Lower leg skin (tissue), 4 donors: ENCODE results near the gene TESK2. TPM values are rescaled to one million over a fixed set of nuclear protein-coding genes. Genes with fewer than 3 reads are reported as not detected.
"Not testable (repeated sequence)": the region's sequence is repeated elsewhere in the genome, so short reads cannot be mapped to it uniquely, and the experiment has no call there.

Experiments
- DNase-seq, 2 donors: peaks; one replicate each; pipeline ENCODE4 v3.0.0-alpha.2; 2019; ENCODE audit warnings: low spot score in 2 of 2
- H3K4me3 ChIP-seq: fragments of 200-600 bp; sonication (generic); 2 replicates; pipeline ENCODE4 v1.5.1; 2017; ENCODE audit warnings: mild to moderate bottlenecking, low read depth; ENCODE audit not compliant: poor library complexity, severe bottlenecking
- CTCF ChIP-seq, 3 donors: fragments of 450-650 bp; IDR thresholded peaks; one replicate each; pipeline ENCODE4 v1.5.1; 2016; ENCODE audit warnings: antibody characterized with exemption in 3 of 3, mild to moderate bottlenecking in 3 of 3, moderate library complexity in 2 of 3
- POLR2A ChIP-seq, 2 donors: fragments of 450-650 bp; IDR thresholded peaks; one replicate each; pipeline ENCODE4 v1.6.1; 2016 to 2017; ENCODE audit warnings: antibody characterized with exemption in 2 of 2, mild to moderate bottlenecking in 1 of 2, moderate library complexity in 1 of 2
- WGBS, 2 donors: methylation state at CpG; one replicate each; pipeline ENCODE4 v1.1.5; 2018; 5-methylcytosine and 5-hydroxymethylcytosine counted together
- intact Hi-C: fragments of 100-400 bp; cut with DNase I; formaldehyde crosslinking; loops from one replicate; pipeline ENCODE4 v1.15.0; 2023; ENCODE audit warnings: low total_unique reads
- total RNA-seq, 4 donors: library from RNA; depleted of rRNA; stranded (reverse); fragments of >200 nt; gene quantifications; one replicate each; pipeline ENCODE4 v1.1.0, GENCODE V29; 2016

Gene TESK2
- total RNA-seq, 4 donors from 2014 or later = 16.9 to 23.8 (median 20.0) TPM

DNA sequence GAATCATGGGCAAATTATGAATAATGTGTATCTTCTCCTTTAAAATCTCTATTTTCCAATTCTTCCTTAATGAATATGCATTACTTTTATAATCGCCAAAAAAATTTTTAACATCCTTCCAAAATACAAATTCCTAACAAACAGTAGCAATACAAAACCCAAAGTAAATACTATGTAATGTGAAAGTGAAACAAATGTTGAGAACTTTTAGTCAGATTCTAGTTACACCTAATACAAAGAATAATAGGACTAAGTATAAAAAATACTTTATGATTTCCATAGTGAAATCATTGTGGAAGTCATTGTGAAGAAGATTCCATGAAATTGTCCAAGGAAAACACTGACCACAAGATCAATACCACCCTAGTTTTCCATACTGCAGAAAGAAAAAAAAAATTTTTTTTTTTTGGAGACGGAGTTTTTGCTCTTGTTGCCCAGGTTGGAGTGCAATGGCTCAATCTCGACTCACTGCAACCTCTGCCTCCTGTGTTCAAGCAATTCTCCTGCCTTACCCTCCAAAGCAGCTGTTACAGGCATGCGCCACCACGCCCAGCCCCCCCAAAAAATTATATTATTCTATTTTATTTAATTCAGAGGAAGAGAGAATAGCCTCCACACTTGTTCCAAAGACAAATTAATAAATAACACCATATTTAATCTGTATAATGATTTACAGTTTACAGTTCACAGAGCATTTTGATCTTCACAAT, 11.8 kb downstream of the TESK2 start:
- DNase-seq = no peak
- no peak for TF ChIP-seq CTCF (IDR thresholded peaks at IDR 0.05)
- no peak for TF ChIP-seq POLR2A (IDR thresholded peaks at IDR 0.05)
- WGBS, 2 donors = 73 to 80% methylated on average over 5 of the region's 5 CpGs
- intact Hi-C loops = no loop called here
- H3K4me3 ChIP-seq = no peak overlapping the region

DNA sequence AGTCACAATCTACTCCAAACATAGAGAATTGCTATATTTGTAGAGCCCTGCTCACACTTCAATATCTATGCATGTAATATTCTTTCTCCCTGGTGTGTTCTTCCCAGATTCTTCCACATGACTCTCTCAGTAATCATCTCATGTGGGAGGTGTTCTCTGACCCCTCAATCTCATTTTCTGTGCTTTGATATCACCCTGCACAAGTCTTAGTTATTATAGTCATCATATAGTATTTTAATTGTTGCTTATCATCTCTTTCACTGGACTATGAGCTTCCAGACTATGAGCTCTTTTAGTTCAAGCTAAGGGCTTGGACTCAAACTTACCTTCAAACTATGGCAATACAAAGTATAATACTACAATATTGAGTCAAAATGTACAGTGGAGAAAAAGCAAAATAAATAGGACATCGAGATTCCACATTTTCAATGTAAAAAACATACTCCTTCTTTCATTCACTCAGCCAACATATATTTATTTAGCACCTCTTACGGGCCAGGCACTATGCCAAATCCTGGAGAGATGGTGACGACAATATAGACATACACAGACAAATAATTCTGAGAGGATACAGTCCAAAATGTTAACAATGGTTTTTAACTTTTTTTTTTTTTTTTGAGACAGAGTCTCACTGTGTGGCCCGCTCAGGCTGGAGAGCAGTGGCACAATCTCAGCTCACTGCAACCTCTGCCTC, 12.7 kb downstream of the TESK2 start:
- 62 to 82% methylated on average over 4 of the region's 4 CpGs for WGBS, 2 donors
- DNase-seq = no peak
- TF ChIP-seq POLR2A (IDR thresholded peaks at IDR 0.05) (no peak), CTCF (IDR thresholded peaks at IDR 0.05) (no peak)
- H3K4me3 ChIP-seq = no peak overlapping the region
- intact Hi-C loops = no loop called here

DNA sequence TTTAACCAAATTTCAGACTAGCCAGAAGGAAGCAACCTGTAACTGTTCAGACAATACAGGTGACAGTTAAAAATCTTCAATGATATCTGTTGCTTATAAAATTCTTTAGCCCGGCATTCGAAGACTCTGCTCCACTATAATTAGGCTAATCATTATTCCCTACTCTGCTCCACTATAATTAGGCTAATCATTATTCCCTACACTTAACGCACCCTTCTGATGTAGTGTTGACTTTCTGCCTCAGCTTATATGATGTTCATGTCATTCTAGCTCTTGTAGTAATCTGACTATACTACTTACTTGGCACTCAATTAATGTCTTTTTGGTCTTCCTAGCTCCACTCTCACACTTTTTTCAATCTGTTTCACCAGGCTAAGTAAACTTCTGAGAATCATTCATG, 13.3 kb downstream of the TESK2 start:
- 86 to 91% methylated on average over 3 of the region's 3 CpGs for WGBS, 2 donors
- no peak overlapping the region for H3K4me3 ChIP-seq
- DNase-seq = no peak
- TF ChIP-seq CTCF (IDR thresholded peaks at IDR 0.05) (no peak), POLR2A (IDR thresholded peaks at IDR 0.05) (no peak)
- intact Hi-C loops = no loop called here

DNA sequence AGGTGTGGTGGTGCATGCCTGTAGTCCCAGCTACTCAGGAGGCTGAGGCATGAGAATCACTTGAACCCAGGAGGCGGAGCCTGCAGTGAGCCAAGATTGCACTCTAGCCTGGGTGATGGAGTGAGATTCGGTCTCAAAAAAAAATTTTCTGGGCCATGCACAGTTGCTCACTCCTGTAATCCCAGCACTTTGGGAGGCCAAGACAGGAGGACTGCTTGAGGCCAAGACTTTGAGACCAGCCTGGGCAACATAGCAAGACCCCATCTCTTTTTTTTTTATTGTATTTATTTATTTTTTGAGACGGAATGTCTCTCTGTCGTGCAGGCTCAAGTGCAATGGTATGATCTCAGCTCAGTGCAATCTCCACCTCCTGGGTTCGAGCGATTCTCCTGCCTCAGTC, 16.8 kb downstream of the TESK2 start:
- intact Hi-C loops, H3K4me3 ChIP-seq, DNase-seq: not testable (repeated sequence)
- WGBS, 2 donors = 90 to 96% methylated on average over 6 of the region's 6 CpGs

DNA sequence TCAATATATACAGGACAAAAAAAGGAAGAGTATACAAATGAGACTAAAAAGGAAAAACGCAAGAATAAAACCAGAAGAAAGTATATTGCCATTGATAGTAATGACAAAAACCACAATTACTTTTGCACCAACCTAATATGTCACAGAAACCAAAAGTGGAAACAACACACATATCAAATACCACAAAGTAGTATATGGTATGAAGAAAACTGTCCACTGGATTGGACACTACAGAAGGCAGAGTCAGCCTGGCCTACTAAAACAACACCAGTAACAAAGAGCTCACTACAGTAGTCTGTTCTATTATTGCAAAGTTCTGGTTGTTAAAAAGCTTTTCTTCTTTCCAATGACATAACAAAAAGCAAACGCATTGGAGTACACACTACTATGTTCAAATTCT, 17.7 kb downstream of the TESK2 start:
- WGBS, 2 donors = 83% methylated on average over 2 of the region's 2 CpGs

More for the DNA sequence above, 17.7 kb downstream of the TESK2 start:
- H3K4me3 ChIP-seq = no peak overlapping the region
- DNase-seq = no peak
- intact Hi-C loops = no loop called here
- TF ChIP-seq POLR2A (IDR thresholded peaks at IDR 0.05) = no peak
- TF ChIP-seq CTCF (IDR thresholded peaks at IDR 0.05) = no peak
